Measurements from ENCODE around the gene SH3PXD2A.

The SH3PXD2A gene

GRCh38 chr10:103843854-103844570 is 11.4 kb downstream of the SH3PXD2A start:
- TF ChIP-seq POU2F2 (IDR thresholded peaks at IDR 0.05; ENCODE audit: low read depth, low read length) (no peak), PAX5 (IDR thresholded peaks at IDR 0.05; ENCODE audit: insufficient read depth, low read length, severe bottlenecking) (no peak), POLR2A (IDR thresholded peaks at IDR 0.05; ENCODE audit: low read depth, low read length) (no peak), TAF1 (IDR thresholded peaks at IDR 0.05; ENCODE audit: low read depth, low read length) (no peak), SPI1 (IDR thresholded peaks at IDR 0.05; ENCODE audit: low read depth, low read length) (no peak), POLR2AphosphoS5 (IDR thresholded peaks at IDR 0.05; ENCODE audit: low read depth, low read length) (no peak)
- no peak for FAIRE-seq
- DNase-seq (ENCODE audit: insufficient read length, low spot score) = no peak

GRCh38 chr10:103843045-103843444 is 12.3 kb downstream of the SH3PXD2A start:
- DNase-seq (ENCODE audit: insufficient read length, low spot score) = no peak
- no peak for FAIRE-seq
- TF ChIP-seq TAF1 (IDR thresholded peaks at IDR 0.05; ENCODE audit: low read depth, low read length) (no peak), SPI1 (IDR thresholded peaks at IDR 0.05; ENCODE audit: low read depth, low read length) (no peak), POLR2AphosphoS5 (IDR thresholded peaks at IDR 0.05; ENCODE audit: low read depth, low read length) (no peak), POU2F2 (IDR thresholded peaks at IDR 0.05; ENCODE audit: low read depth, low read length) (no peak), PAX5 (IDR thresholded peaks at IDR 0.05; ENCODE audit: insufficient read depth, low read length, severe bottlenecking) (no peak), POLR2A (IDR thresholded peaks at IDR 0.05; ENCODE audit: low read depth, low read length) (no peak)

DNA sequence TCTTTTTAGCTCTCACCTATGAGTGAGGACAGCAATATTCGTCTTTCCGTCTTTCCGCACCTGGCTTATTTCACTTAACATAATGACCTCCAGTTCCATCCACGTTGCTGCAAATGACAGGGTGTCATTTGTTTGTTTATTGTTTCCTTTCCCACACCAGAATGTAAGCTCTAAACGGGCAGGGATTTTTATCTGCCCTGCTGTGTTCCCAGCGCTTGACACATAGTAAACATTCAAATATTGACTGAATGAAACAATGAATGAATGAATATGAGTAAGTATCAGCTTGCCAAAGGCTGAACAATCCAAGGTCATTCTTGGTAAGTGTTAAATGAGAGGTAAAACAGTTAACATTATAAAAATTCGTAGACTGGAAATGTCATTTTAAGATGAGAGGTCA is 12.8 kb downstream of the SH3PXD2A start:
- TF ChIP-seq POLR2A (IDR thresholded peaks at IDR 0.05; ENCODE audit: low read depth, low read length) (no peak), SPI1 (IDR thresholded peaks at IDR 0.05; ENCODE audit: low read depth, low read length) (no peak), TAF1 (IDR thresholded peaks at IDR 0.05; ENCODE audit: low read depth, low read length) (no peak), POLR2AphosphoS5 (IDR thresholded peaks at IDR 0.05; ENCODE audit: low read depth, low read length) (no peak), POU2F2 (IDR thresholded peaks at IDR 0.05; ENCODE audit: low read depth, low read length) (no peak), PAX5 (IDR thresholded peaks at IDR 0.05; ENCODE audit: insufficient read depth, low read length, severe bottlenecking) (no peak)
- DNase-seq (ENCODE audit: insufficient read length, low spot score) = no peak
- no peak for FAIRE-seq

DNA sequence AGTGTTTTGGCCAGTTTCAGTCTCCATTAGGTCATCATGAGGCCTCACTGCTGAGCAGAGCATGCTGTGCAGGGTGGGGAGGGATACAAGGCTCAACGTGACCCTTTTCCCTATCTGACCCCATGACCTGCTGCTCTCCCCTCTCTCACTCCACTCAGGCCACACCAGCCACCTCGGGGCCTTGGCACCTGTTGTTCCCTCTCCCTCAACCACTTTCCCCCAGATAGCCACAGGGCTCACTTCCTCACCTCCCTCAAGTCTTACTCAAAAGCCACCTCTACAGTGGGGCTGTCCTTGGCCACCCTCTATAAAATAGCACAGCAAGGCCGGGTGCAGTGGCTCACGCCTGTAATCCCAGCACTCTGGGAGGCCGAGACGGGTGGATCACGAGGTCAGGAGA is 13.9 kb downstream of the SH3PXD2A start:
- no peak for DNase-seq (ENCODE audit: insufficient read length, low spot score)
- no peak for FAIRE-seq
- TF ChIP-seq TAF1 (IDR thresholded peaks at IDR 0.05; ENCODE audit: low read depth, low read length) (no peak), POLR2AphosphoS5 (IDR thresholded peaks at IDR 0.05; ENCODE audit: low read depth, low read length) (no peak), POU2F2 (IDR thresholded peaks at IDR 0.05; ENCODE audit: low read depth, low read length) (no peak), PAX5 (IDR thresholded peaks at IDR 0.05; ENCODE audit: insufficient read depth, low read length, severe bottlenecking) (no peak), SPI1 (IDR thresholded peaks at IDR 0.05; ENCODE audit: low read depth, low read length) (peak; percentile 42)

DNA sequence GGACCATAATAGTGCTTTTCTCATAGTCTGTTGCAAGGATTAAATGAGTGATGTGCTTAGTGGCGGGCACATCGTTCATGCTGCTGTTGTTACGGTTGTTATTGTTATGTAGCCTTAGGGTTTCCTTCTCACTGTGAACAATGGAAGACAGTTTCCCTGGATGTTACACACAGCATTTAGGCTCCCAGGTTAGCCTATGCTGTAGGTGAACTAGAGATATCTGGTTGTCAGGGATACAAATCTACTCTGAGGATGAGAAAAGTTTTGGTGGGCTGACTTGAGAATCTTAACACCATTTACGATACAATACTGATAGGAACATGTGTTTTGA is 14.7 kb downstream of the SH3PXD2A start:
- FAIRE-seq (no peak), DNase-seq (ENCODE audit: insufficient read length, low spot score) (no peak)
- no peak for TF ChIP-seq POLR2A (IDR thresholded peaks at IDR 0.05; ENCODE audit: low read depth, low read length)
- no peak for TF ChIP-seq TAF1 (IDR thresholded peaks at IDR 0.05; ENCODE audit: low read depth, low read length)
- TF ChIP-seq POU2F2 (IDR thresholded peaks at IDR 0.05; ENCODE audit: low read depth, low read length) = no peak
- no peak for TF ChIP-seq PAX5 (IDR thresholded peaks at IDR 0.05; ENCODE audit: insufficient read depth, low read length, severe bottlenecking)
- TF ChIP-seq SPI1 (IDR thresholded peaks at IDR 0.05; ENCODE audit: low read depth, low read length) = no peak
- no peak for TF ChIP-seq POLR2AphosphoS5 (IDR thresholded peaks at IDR 0.05; ENCODE audit: low read depth, low read length)

- FAIRE-seq = no peak
- no peak for DNase-seq (ENCODE audit: insufficient read length, low spot score)
- TF ChIP-seq POU2F2 (IDR thresholded peaks at IDR 0.05; ENCODE audit: low read depth, low read length) (no peak), POLR2A (IDR thresholded peaks at IDR 0.05; ENCODE audit: low read depth, low read length) (no peak), POLR2AphosphoS5 (IDR thresholded peaks at IDR 0.05; ENCODE audit: low read depth, low read length) (no peak), PAX5 (IDR thresholded peaks at IDR 0.05; ENCODE audit: insufficient read depth, low read length, severe bottlenecking) (no peak), SPI1 (IDR thresholded peaks at IDR 0.05; ENCODE audit: low read depth, low read length) (no peak), TAF1 (IDR thresholded peaks at IDR 0.05; ENCODE audit: low read depth, low read length) (no peak)
Observed at GRCh38 chr10:103839872-103840739, 15.3 kb downstream of the SH3PXD2A start.

GRCh38 chr10:103839519-103839871 is 15.9 kb downstream of the SH3PXD2A start:
- no peak for FAIRE-seq
- DNase-seq (ENCODE audit: insufficient read length, low spot score) = no peak
- TF ChIP-seq TAF1 (IDR thresholded peaks at IDR 0.05; ENCODE audit: low read depth, low read length) = no peak
- TF ChIP-seq PAX5 (IDR thresholded peaks at IDR 0.05; ENCODE audit: insufficient read depth, low read length, severe bottlenecking) = no peak
- no peak for TF ChIP-seq SPI1 (IDR thresholded peaks at IDR 0.05; ENCODE audit: low read depth, low read length)
- TF ChIP-seq POLR2AphosphoS5 (IDR thresholded peaks at IDR 0.05; ENCODE audit: low read depth, low read length) = no peak
- no peak for TF ChIP-seq POLR2A (IDR thresholded peaks at IDR 0.05; ENCODE audit: low read depth, low read length)
- no peak for TF ChIP-seq POU2F2 (IDR thresholded peaks at IDR 0.05; ENCODE audit: low read depth, low read length)

GRCh38 chr10:103838862-103839518 is 16.4 kb downstream of the SH3PXD2A start:
- TF ChIP-seq PAX5 (IDR thresholded peaks at IDR 0.05; ENCODE audit: insufficient read depth, low read length, severe bottlenecking) = no peak
- TF ChIP-seq SPI1 (IDR thresholded peaks at IDR 0.05; ENCODE audit: low read depth, low read length) = no peak
- TF ChIP-seq TAF1 (IDR thresholded peaks at IDR 0.05; ENCODE audit: low read depth, low read length) = no peak
- no peak for TF ChIP-seq POU2F2 (IDR thresholded peaks at IDR 0.05; ENCODE audit: low read depth, low read length)
- TF ChIP-seq POLR2AphosphoS5 (IDR thresholded peaks at IDR 0.05; ENCODE audit: low read depth, low read length) = no peak
- TF ChIP-seq POLR2A (IDR thresholded peaks at IDR 0.05; ENCODE audit: low read depth, low read length) = no peak
- DNase-seq (ENCODE audit: insufficient read length, low spot score) = no peak

DNA sequence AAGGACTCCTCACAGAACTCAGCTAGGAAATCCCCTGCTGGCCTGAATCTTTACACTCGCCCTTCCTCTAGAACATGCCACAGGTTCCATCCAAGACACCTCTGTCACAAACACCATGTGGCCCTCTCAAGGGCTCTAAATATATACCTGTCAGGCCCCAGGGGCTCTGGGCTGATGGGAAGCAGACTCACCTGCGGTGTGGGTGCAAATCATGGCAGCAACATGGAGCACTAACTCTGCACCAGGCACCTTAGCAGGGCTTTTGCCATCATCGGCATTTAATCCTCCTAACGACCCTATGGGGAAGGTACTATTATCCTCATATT is 17.3 kb downstream of the SH3PXD2A start:
- DNase-seq (ENCODE audit: insufficient read length, low spot score) (no peak), FAIRE-seq (no peak)
- TF ChIP-seq POLR2AphosphoS5 (IDR thresholded peaks at IDR 0.05; ENCODE audit: low read depth, low read length) (no peak), POU2F2 (IDR thresholded peaks at IDR 0.05; ENCODE audit: low read depth, low read length) (no peak), POLR2A (IDR thresholded peaks at IDR 0.05; ENCODE audit: low read depth, low read length) (no peak), PAX5 (IDR thresholded peaks at IDR 0.05; ENCODE audit: insufficient read depth, low read length, severe bottlenecking) (no peak), SPI1 (IDR thresholded peaks at IDR 0.05; ENCODE audit: low read depth, low read length) (no peak), TAF1 (IDR thresholded peaks at IDR 0.05; ENCODE audit: low read depth, low read length) (no peak)

More at GRCh38 chr10:103838862-103839518, 16.4 kb downstream of the SH3PXD2A start:
- no peak for FAIRE-seq

Measured in GM12891 (cell line).